ENCODE measurements around the gene CREBBP.

- no peak for TF ChIP-seq SUZ12 (IDR thresholded peaks at IDR 0.05; ENCODE audit: extremely low read depth, insufficient read depth, insufficient read length)
- no peak for TF ChIP-seq YY1 (IDR thresholded peaks at IDR 0.05; ENCODE audit: insufficient read depth, insufficient read length)
- no peak for TF ChIP-seq ZNF274 (IDR thresholded peaks at IDR 0.05; ENCODE audit: low read depth, low read length)
Observed at GRCh38 chr16:3849751-3850543, 30.6 kb downstream of the CREBBP start.
